KMS-11 (cell line): ENCODE measurements around the gene ZSWIM4.

Experiments
- H2AFZ ChIP-seq: fragments of 200-600 bp; sonication (generic); 2 replicates; pipeline ENCODE4 v1.6.1; 2016; ENCODE audit warnings: antibody characterized with exemption, mixed run types, low read depth
- H3K27ac ChIP-seq: fragments of 200-600 bp; sonication (generic); 2 replicates; pipeline ENCODE4 v1.6.1; 2016; ENCODE audit warnings: mild to moderate bottlenecking, mixed run types
- H3K27me3 ChIP-seq: fragments of 200-600 bp; sonication (generic); 2 replicates; pipeline ENCODE4 v1.6.1; 2017; ENCODE audit warnings: mild to moderate bottlenecking, low read depth, mixed run types, moderate library complexity; ENCODE audit not compliant: insufficient read depth
- H3K36me3 ChIP-seq: fragments of 200-600 bp; sonication (generic); 2 replicates; pipeline ENCODE4 v1.6.1; 2017; ENCODE audit warnings: mild to moderate bottlenecking, mixed run types; ENCODE audit not compliant: insufficient read depth
- H3K4me1 ChIP-seq: fragments of 200-600 bp; sonication (generic); 2 replicates; pipeline ENCODE4 v1.6.1; 2016; ENCODE audit warnings: mild to moderate bottlenecking, low read depth, mixed run types; ENCODE audit not compliant: poor library complexity, severe bottlenecking
- H3K4me2 ChIP-seq: fragments of 200-600 bp; sonication (generic); 2 replicates; pipeline ENCODE4 v1.7.0; 2016; ENCODE audit warnings: mild to moderate bottlenecking, mixed run types
- H3K4me3 ChIP-seq: fragments of 200-600 bp; sonication (generic); IDR thresholded peaks from 2 replicates; pipeline ENCODE4 v1.6.1; 2017; ENCODE audit warnings: low read depth, low read length, mixed read lengths; ENCODE audit not compliant: insufficient read depth
- H3K79me2 ChIP-seq: fragments of 200-600 bp; sonication (generic); 2 replicates; pipeline ENCODE4 v1.6.1; 2016; ENCODE audit warnings: low read depth, mixed run types; ENCODE audit not compliant: insufficient read depth
- H3K9ac ChIP-seq: fragments of 200-600 bp; sonication (generic); 2 replicates; pipeline ENCODE4 v1.6.1; 2016; ENCODE audit warnings: mild to moderate bottlenecking, mixed run types
- H4K20me1 ChIP-seq: fragments of 200-600 bp; sonication (generic); 2 replicates; pipeline ENCODE4 v1.6.1; 2016; ENCODE audit warnings: mild to moderate bottlenecking, mixed run types; ENCODE audit not compliant: insufficient read depth
- TF ChIP-seq, protein P1 (sequence below): fragments of 200-600 bp; sonication (generic); conservative IDR thresholded peaks from 2 replicates; pipeline ENCODE4 v1.6.1; 2017; ENCODE audit warnings: low read depth, mild to moderate bottlenecking, antibody characterized with exemption, low read length, moderate library complexity, mixed read lengths

The ZSWIM4 gene

DNA sequence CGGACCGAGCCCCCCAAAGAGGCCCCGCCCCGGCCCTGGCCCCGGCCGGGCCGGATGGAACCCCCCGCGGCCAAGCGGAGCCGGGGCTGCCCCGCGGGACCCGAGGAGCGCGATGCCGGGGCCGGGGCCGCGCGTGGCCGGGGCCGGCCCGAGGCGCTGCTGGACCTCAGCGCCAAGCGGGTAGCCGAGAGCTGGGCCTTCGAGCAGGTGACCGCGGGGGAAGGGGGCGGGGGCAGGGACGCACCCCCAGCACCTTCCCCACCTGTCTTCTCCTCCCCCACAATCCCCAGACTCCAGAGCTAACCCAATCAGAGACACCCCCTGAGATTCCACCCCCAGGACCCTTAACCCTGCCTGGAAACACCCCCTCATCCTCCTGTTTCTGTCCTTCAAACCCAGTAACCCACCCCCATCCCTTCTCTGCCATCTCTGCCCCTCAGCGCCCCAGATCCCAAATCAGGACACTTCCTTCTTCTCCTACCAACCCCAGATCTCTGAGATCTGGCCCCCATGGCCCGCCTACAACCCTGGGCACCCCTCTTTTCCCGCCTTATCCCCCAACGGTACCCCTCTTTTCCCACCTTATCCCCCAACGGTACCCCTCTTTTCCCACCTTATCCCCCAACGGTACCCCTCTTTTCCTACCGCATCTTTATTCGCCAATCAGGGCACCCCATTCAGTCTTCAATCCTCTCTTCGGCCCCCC is 505 bp downstream of the ZSWIM4 start:
- no peak overlapping the region for H3K4me3 ChIP-seq
- peak overlapping the region; percentile 66; the same call in 1 of the 2 replicates for H3K4me2 ChIP-seq
- TF ChIP-seq, protein P1, sequence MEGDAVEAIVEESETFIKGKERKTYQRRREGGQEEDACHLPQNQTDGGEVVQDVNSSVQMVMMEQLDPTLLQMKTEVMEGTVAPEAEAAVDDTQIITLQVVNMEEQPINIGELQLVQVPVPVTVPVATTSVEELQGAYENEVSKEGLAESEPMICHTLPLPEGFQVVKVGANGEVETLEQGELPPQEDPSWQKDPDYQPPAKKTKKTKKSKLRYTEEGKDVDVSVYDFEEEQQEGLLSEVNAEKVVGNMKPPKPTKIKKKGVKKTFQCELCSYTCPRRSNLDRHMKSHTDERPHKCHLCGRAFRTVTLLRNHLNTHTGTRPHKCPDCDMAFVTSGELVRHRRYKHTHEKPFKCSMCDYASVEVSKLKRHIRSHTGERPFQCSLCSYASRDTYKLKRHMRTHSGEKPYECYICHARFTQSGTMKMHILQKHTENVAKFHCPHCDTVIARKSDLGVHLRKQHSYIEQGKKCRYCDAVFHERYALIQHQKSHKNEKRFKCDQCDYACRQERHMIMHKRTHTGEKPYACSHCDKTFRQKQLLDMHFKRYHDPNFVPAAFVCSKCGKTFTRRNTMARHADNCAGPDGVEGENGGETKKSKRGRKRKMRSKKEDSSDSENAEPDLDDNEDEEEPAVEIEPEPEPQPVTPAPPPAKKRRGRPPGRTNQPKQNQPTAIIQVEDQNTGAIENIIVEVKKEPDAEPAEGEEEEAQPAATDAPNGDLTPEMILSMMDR: no peak
- peak overlapping the region; percentile 67 for H2AFZ ChIP-seq
- H3K36me3 ChIP-seq: no peaks in the 10 kb centered on the region
- no peaks in the 10 kb centered on the region; the same call in 1 of the 2 replicates for H3K27me3 ChIP-seq
- H3K9ac ChIP-seq: peak overlapping the region; percentile 39; the same call in 1 of the 2 replicates
- peaks cover 9% of the 10 kb centered on the region for H3K4me1 ChIP-seq
- no peak overlapping the region for H3K27ac ChIP-seq
- H4K20me1 ChIP-seq: no peaks in the 10 kb centered on the region
- no peaks in the 10 kb centered on the region for H3K79me2 ChIP-seq

DNA sequence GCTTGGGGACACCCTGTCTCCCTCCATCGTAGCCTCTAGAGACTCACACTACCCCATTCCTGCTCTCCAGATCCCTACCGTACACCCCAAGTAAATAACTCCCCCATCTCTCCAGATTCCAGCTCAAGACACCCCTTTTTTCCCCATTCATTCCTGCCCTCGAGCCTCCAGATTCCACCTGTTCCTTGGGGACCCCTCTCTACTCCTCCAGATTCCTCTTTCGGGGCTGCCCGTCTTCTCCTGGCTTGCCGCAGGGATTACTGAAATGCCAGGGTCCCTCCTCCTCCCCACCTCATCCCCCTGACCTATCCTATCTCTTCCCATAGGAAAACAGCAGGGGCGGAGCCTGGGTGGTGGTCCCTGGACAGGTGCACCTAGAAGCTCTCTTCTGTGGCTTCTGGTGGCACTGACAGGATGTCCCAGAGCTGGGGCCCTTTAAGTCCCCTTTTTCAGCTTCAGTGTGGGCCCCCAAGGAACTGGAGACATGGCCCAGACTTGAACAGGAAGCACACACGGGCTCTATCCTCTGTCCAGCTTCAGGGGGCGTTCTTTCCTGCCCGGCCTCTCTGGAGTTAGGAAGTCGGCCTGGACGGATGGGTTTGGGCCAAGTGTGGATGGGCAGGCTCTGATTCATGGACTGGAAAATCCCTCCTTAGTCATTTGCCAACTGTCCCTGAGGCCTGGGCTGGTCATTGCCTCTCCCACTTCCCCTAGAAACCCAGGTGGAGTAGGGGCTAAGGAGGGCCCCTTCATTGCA is 1.2 kb downstream of the ZSWIM4 start:
- no peaks in the 10 kb centered on the region for H3K36me3 ChIP-seq
- peak overlapping the region; percentile 66; the same call in 1 of the 2 replicates for H3K4me2 ChIP-seq
- no peak overlapping the region for H2AFZ ChIP-seq
- peaks cover 9% of the 10 kb centered on the region for H3K4me1 ChIP-seq
- H3K79me2 ChIP-seq: no peaks in the 10 kb centered on the region
- H3K4me3 ChIP-seq: no peak overlapping the region
- no peak overlapping the region for H3K27ac ChIP-seq
- TF ChIP-seq, protein P1: no peak
- no peaks in the 10 kb centered on the region for H3K27me3 ChIP-seq
- H4K20me1 ChIP-seq: no peaks in the 10 kb centered on the region
- H3K9ac ChIP-seq: no peak overlapping the region

DNA sequence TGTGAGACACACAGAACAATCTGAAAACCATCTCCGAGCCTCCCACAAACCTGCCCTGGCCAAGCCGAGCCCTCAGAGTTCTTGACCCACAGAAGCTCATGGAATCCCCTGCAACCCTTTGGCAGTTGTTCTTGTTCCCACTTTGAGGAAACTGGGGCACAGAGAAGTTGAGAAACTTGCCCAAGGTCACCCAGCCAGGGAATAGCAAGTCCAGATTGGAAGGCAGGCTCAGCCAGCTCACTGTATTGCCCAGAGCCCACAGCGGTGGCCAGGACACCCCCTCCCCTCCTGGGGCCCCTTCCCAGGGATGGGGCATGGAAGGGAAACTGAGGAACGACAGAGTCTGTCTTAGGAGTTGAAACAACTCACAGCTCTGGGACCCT is 1.8 kb downstream of the ZSWIM4 start:
- H3K27me3 ChIP-seq: no peaks in the 10 kb centered on the region
- TF ChIP-seq, protein P1: no peak
- no peak overlapping the region for H3K4me3 ChIP-seq
- no peak overlapping the region for H2AFZ ChIP-seq
- H3K9ac ChIP-seq: no peak overlapping the region
- no peak overlapping the region for H3K4me2 ChIP-seq
- peaks cover 9% of the 10 kb centered on the region for H3K4me1 ChIP-seq
- H3K27ac ChIP-seq: no peak overlapping the region
- no peaks in the 10 kb centered on the region for H3K36me3 ChIP-seq
- H3K79me2 ChIP-seq: no peaks in the 10 kb centered on the region
- H4K20me1 ChIP-seq: no peaks in the 10 kb centered on the region

DNA sequence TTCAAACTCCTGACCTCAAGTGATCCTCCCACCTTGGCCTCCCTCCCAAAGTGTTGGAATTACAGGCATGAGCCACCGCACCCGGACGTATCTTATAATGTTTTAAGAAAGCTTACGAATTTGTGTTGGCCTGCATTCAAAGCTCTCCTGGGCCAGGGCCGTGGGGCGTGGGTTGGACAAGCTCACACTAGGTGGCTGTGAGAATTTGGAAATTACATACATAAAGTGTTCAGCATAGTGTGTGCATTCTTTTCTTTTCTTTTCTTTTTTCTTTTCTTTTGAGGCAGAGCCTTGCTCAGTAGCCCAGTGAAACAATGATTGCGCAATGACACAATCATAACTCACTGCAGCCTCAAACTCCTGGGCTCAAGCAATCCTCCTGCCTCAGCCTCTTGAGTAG is 2.6 kb downstream of the ZSWIM4 start:
- no peak overlapping the region for H3K4me2 ChIP-seq
- TF ChIP-seq, protein P1: no peak
- no peaks in the 10 kb centered on the region for H4K20me1 ChIP-seq

More for the DNA sequence above, 2.6 kb downstream of the ZSWIM4 start:
- no peaks in the 10 kb centered on the region for H3K27me3 ChIP-seq
- H2AFZ ChIP-seq: no peak overlapping the region
- no peak overlapping the region for H3K27ac ChIP-seq
- no peak overlapping the region for H3K4me3 ChIP-seq
- no peaks in the 10 kb centered on the region for H3K36me3 ChIP-seq
- no peak overlapping the region for H3K9ac ChIP-seq
- no peaks in the 10 kb centered on the region for H3K79me2 ChIP-seq
- H3K4me1 ChIP-seq: peaks cover 9% of the 10 kb centered on the region
